ENCODE results near the gene TMEM140.

DNA sequence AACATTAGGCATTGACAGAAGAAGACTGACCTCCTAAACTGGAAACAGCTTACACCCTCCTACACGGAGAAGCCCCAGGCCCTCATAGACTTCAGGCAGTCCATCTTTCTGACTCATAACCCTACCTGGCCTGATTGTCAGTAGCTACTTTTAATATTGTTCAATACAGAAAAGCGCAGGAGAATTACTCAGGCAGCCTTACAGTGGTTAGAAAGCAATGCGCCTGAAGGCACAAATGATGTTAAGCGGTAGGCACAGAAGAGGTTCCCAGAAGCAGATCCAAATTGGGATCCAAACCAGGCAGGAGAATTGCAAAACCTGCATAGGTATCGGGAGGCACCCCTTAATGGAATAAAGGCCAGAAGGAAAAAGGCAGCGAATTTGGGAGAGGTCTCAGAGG lies 28.1 kb downstream of the TMEM140 start:
- TF ChIP-seq YY1 (IDR thresholded peaks at IDR 0.05; ENCODE audit: borderline replicate concordance in 1 of 3, control insufficient read depth in 1 of 3, extremely low read depth in 1 of 3, insufficient read depth in 3 of 3, insufficient read length in 1 of 3, insufficient replicate concordance in 2 of 3, low read depth in 1 of 3, low read length in 2 of 3) (no peak), EZH2 (IDR thresholded peaks at IDR 0.05; ENCODE audit: borderline replicate concordance, low read depth, low read length) (no peak), ZNF384 (IDR thresholded peaks at IDR 0.05; ENCODE audit: low read depth, low read length) (no peak), NBN (IDR thresholded peaks at IDR 0.05; ENCODE audit: low read depth) (no peak)

Measured in K562 (cell line).